Glutamatergic neuron (in vitro differentiated cells): ENCODE data around the gene PBOV1. TPM values are rescaled to one million over a fixed set of nuclear protein-coding genes. Genes with fewer than 3 reads are reported as not detected.

ENCODE experiments used
- DNase-seq: peaks from one replicate; pipeline ENCODE4 v3.0.0; 2022
- H3K27ac Mint-ChIP-seq: one replicate; pipeline ENCODE4 v1.8.0; 2020; ENCODE audit warnings: mild to moderate bottlenecking, mixed read lengths, inconsistent platforms; ENCODE audit not compliant: unreplicated experiment
- H3K27me3 Mint-ChIP-seq: one replicate; pipeline ENCODE4 v1.8.0; 2020; ENCODE audit warnings: mild to moderate bottlenecking, moderate library complexity, mixed read lengths, inconsistent platforms; ENCODE audit not compliant: unreplicated experiment
- H3K36me3 Mint-ChIP-seq: one replicate; pipeline ENCODE4 v1.8.0; 2020; ENCODE audit warnings: mild to moderate bottlenecking, mixed read lengths, inconsistent platforms; ENCODE audit not compliant: unreplicated experiment
- H3K4me1 Mint-ChIP-seq: one replicate; pipeline ENCODE4 v1.8.0; 2020; ENCODE audit warnings: mild to moderate bottlenecking, low read depth, mixed read lengths, inconsistent platforms; ENCODE audit not compliant: unreplicated experiment
- H3K4me3 Mint-ChIP-seq: one replicate; pipeline ENCODE4 v1.8.0; 2020; ENCODE audit warnings: mild to moderate bottlenecking, mixed read lengths, inconsistent platforms; ENCODE audit not compliant: unreplicated experiment
- H3K9me3 Mint-ChIP-seq: one replicate; pipeline ENCODE4 v1.8.0; 2020; ENCODE audit warnings: mild to moderate bottlenecking, moderate library complexity, mixed read lengths, inconsistent platforms; ENCODE audit not compliant: unreplicated experiment
- long read RNA-seq: library from polyadenylated mRNA; unstranded; transcript quantifications from one replicate; pipeline ENCODE4 v2.0.0, GENCODE V29; 2020; ENCODE audit not compliant: unreplicated experiment
- total RNA-seq: library from RNA; stranded (reverse); fragmentation: NEBNext Ultra II Directional; extraction: Animal tissue kit (Norgen Biotek cat#: 25700); gene quantifications from one replicate; pipeline ENCODE4 v1.2.1, GENCODE V29; 2021; ENCODE audit not compliant: unreplicated experiment
- TF ChIP-seq, protein P1 (sequence below): fragments of 200-600 bp; sonication (generic); IDR thresholded peaks from one replicate; pipeline ENCODE4 v1.5.0; 2021; ENCODE audit not compliant: partially characterized antibody, unreplicated experiment

Gene PBOV1
- total RNA-seq = not detected
- long read RNA-seq = 0 reads

DNA sequence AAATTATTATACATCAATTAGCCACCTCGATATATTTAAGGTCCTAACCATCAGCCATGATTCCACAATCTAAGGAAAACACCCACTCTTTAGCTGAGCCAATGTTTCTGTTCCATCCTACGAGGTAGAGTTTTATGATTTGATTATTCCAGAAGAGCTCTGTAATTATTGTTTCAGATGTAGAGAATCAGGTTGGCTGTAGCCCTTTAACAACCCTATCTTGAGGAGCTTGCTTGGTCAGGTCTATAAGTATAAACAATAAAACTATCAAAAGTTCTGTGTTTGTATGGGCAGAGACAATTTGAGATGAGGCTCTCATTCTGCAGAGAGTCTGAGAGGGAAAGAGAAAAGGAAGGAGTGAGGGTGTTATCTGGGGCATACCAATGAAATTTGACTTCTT lies at the start of gene PBOV1:
PBOV1 (minus strand) TSS at position 43 of the 400 bp plus-strand sequence. CDS start 96 bp downstream, outside the sequence.
- Mint-ChIP-seq H3K4me3 (no peak within 1 kb of the TSS), H3K27ac (no peak within 1 kb of the TSS), H3K9me3 (no peaks in the 10 kb centered on the region), H3K36me3 (no peaks in the 10 kb centered on the region), H3K27me3 (peaks cover 3% of the 10 kb centered on the region), H3K4me1 (peaks cover 7% of the 10 kb centered on the region)
- no peak for DNase-seq
- TF ChIP-seq, protein P1, sequence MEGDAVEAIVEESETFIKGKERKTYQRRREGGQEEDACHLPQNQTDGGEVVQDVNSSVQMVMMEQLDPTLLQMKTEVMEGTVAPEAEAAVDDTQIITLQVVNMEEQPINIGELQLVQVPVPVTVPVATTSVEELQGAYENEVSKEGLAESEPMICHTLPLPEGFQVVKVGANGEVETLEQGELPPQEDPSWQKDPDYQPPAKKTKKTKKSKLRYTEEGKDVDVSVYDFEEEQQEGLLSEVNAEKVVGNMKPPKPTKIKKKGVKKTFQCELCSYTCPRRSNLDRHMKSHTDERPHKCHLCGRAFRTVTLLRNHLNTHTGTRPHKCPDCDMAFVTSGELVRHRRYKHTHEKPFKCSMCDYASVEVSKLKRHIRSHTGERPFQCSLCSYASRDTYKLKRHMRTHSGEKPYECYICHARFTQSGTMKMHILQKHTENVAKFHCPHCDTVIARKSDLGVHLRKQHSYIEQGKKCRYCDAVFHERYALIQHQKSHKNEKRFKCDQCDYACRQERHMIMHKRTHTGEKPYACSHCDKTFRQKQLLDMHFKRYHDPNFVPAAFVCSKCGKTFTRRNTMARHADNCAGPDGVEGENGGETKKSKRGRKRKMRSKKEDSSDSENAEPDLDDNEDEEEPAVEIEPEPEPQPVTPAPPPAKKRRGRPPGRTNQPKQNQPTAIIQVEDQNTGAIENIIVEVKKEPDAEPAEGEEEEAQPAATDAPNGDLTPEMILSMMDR = no peak

DNA sequence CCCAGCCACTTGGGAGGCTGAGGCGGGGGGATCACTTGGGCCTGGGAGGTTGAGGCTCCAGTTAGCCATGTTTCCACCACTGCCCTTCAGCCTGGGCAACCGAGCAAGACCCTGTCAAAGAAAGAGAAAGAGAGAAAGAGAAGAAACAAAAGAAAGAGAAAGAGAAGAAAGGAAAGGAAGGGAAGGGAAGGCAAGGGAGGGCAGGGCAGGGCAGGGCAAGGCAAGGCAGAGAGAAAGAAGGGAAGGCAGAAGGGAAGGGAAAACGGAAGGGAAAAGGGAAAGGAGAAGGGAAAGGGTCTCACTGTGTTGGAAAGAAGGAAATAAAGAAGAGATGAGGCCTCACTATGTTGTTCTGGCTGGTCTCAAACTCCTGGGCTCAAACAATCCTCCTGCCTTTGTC lies 47.8 kb upstream of the PBOV1 start:
- H3K4me3 Mint-ChIP-seq = no peak overlapping the region
- H3K27ac Mint-ChIP-seq = no peak overlapping the region
- peaks cover 3% of the 10 kb centered on the region for H3K36me3 Mint-ChIP-seq
- H3K9me3 Mint-ChIP-seq = no peaks in the 10 kb centered on the region
- no peaks in the 10 kb centered on the region for H3K4me1 Mint-ChIP-seq
- peaks cover 2% of the 10 kb centered on the region for H3K27me3 Mint-ChIP-seq
- no peak for DNase-seq
- TF ChIP-seq, protein P1 = no peak

DNA sequence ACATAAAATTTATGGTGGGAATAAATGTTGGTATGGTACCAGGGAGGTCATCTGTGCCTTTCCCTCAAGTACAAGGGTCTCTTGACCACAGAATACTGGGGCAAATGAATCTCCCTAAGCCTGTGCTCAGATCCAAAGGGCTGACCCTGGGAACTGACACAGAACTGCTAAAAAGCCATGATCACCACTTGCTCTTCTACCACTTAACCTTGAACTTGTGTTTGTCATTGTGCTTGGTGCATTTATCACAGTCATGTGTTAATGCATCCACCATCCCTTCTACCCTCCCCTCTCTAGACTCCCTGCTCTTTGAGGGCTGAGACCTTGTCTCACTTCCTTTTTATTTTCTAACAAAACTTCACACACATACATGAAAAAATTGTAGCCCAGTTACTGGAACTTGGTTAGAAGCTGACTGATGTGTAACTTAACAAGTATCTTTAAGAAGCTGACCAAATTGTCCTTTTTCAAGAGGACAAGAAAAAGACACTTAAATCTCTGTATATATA lies 46.1 kb upstream of the PBOV1 start:
- H3K4me1 Mint-ChIP-seq = no peaks in the 10 kb centered on the region
- TF ChIP-seq, protein P1 = no peak
- no peaks in the 10 kb centered on the region for H3K36me3 Mint-ChIP-seq
- no peak for DNase-seq
- no peak overlapping the region for H3K27ac Mint-ChIP-seq
- H3K4me3 Mint-ChIP-seq = no peak overlapping the region
- H3K27me3 Mint-ChIP-seq = peaks cover 2% of the 10 kb centered on the region
- H3K9me3 Mint-ChIP-seq = no peaks in the 10 kb centered on the region

DNA sequence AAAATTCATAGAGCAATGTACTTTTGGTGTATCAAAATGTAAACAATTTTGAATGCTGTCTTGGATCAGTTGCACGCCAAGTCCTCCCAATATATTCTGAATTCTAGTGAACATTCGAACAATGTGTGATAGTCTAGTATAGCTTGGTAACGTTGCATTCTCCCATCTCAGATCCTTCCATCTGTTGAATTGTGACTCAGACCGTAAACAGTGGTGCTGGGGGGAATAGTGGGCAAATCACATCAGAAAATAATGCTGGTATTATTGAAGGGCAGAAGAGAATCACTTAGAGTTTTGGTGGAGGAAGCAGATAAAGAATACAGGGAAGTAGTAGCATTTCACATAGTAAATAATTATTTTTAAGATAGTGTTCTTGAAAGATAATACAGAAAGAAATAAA lies 45.7 kb upstream of the PBOV1 start:
- DNase-seq = no peak
- TF ChIP-seq, protein P1 = no peak
- H3K27ac Mint-ChIP-seq = no peak overlapping the region

DNA sequence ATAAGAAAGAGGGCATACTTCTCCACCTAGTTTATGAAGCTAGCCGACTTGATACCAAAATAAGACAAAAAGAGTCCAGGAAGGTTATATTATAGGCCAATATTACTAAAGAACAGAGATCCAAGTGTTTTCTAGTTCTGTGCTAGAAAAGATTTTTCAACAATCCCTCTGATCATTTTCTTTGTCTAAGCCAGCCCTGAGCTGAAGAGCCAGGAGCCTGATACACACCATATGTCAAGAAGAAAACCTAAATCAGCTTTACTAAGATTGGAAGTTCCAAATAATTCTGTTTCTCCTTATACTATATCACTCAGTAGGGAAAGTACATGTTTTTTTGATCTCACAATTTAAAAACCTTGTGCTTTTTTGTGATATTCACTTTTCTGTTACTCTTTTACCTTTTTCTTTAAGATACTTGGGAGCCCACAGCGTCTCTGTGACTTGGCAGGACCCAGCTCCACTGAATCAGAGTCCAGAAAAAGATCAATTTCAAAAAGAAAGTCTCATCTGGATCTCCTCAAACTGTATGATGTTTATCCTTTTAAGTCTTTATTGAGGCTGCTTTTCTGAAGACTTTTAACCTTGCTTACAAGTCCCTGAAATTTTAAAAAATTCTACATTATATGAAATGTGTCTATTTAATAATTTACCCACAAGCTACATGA lies 43.0 kb upstream of the PBOV1 start:
- Mint-ChIP-seq H3K36me3 (no peaks in the 10 kb centered on the region), H3K9me3 (no peaks in the 10 kb centered on the region), H3K4me3 (no peak overlapping the region), H3K4me1 (no peaks in the 10 kb centered on the region), H3K27me3 (peaks cover 2% of the 10 kb centered on the region), H3K27ac (no peak overlapping the region)
- DNase-seq = no peak
- TF ChIP-seq, protein P1 = no peak

More for the DNA sequence above, 45.7 kb upstream of the PBOV1 start:
- no peaks in the 10 kb centered on the region for H3K4me1 Mint-ChIP-seq
- no peaks in the 10 kb centered on the region for H3K9me3 Mint-ChIP-seq
- no peak overlapping the region for H3K4me3 Mint-ChIP-seq
- H3K36me3 Mint-ChIP-seq = no peaks in the 10 kb centered on the region
- H3K27me3 Mint-ChIP-seq = peaks cover 2% of the 10 kb centered on the region
